Nasal cavity respiratory epithelium epithelial cell of viscerocranial mucosa (primary cell): Measurements from ENCODE around the gene RECK. TPM values are rescaled to one million over a fixed set of nuclear protein-coding genes. Genes with fewer than 3 reads are reported as not detected.

Experiments
- total RNA-seq: library from RNA; depleted of rRNA; stranded (reverse); fragments of >200 nt; gene quantifications from 2 replicates; pipeline ENCODE4 v1.2.3, GENCODE V29; 2014

Gene RECK
- 1.4 and 2.0 TPM in 2 replicates for total RNA-seq

GRCh38 chr9:36036780-36037548 lies at the start of gene RECK:
TSS of gene RECK (plus strand) at chr9:36036913. CDS start at chr9:36036999, 86 bp downstream.

GRCh38 chr9:36136272-36136893 lies 99.7 kb downstream of the RECK start, which contains the start of gene GLIPR2:
TSS of gene GLIPR2 (plus strand) at chr9:36136733. CDS start at chr9:36136779, 46 bp downstream.

GRCh38 chr9:36169166-36169565 lies 132.5 kb downstream of the RECK start, which contains the start of gene CCIN:
TSS of gene CCIN (plus strand) at chr9:36169388. CDS start at chr9:36169503, 115 bp downstream.

Other genes starting within 250 kb of the RECK start
- gene NPR2, start 245.3 kb upstream of the RECK start, total RNA-seq, result 4.1 and 15.9 TPM in 2 replicates
- gene SPAG8, start 224.7 kb upstream of the RECK start, total RNA-seq, result 0.14 TPM in 1 of 2 replicates, not detected in the other
- 13.0 and 21.2 TPM in 2 replicates for gene HINT2, start 221.9 kb upstream of the RECK start, total RNA-seq
- not detected in 2 replicates for gene FAM221B, start 208.2 kb upstream of the RECK start, total RNA-seq
- gene TMEM8B, start 207.7 kb upstream of the RECK start, total RNA-seq, result 0.68 and 5.8 TPM in 2 replicates
- gene OR13J1, start 166.5 kb upstream of the RECK start, total RNA-seq, result not detected in 2 replicates
- 0.28 and 0.34 TPM in 2 replicates for gene HRCT1, start 130.7 kb upstream of the RECK start, total RNA-seq
- gene SPAAR, start 127.4 kb upstream of the RECK start, total RNA-seq, result 0.07 TPM in 1 of 2 replicates, not detected in the other
- gene OR2S2, start 78.8 kb upstream of the RECK start, total RNA-seq, result not detected in 2 replicates
- gene GLIPR2, start 99.8 kb downstream of the RECK start, total RNA-seq, result 1.6 and 2.4 TPM in 2 replicates
- gene CCIN, start 132.5 kb downstream of the RECK start, total RNA-seq, result under 0.01 TPM in 1 of 2 replicates, not detected in the other
- gene CLTA, start 154.0 kb downstream of the RECK start, total RNA-seq, result 230 and 260 TPM in 2 replicates
- 6.5 and 15.2 TPM in 2 replicates for gene GNE, start 221.5 kb downstream of the RECK start, total RNA-seq